SK-N-SH treated with all-trans-retinoic acid at 6 μM for 48 hours (cell line): ENCODE measurements around the gene SLC39A13.

Source experiments
- ARNTL ChIP-seq: fragments of 450-650 bp; formaldehyde crosslinking; IDR thresholded peaks from 2 replicates; pipeline ENCODE4 v1.5.0; 2020; ENCODE audit warnings: low read depth, mild to moderate bottlenecking, moderate library complexity, borderline replicate concordance
- ESRRG ChIP-seq: fragments of 250-450 bp; sonication (Bioruptor Pico); IDR thresholded peaks from 2 replicates; pipeline ENCODE4 v1.6.1; 2021; ENCODE audit warnings: mild to moderate bottlenecking
- TF ChIP-seq, protein P1 (sequence below): fragments of 250-450 bp; sonication (Bioruptor Pico); IDR thresholded peaks from 2 replicates; pipeline ENCODE4 v1.8.0; 2021; ENCODE audit warnings: low read depth, mild to moderate bottlenecking, moderate library complexity, borderline replicate concordance

DNA sequence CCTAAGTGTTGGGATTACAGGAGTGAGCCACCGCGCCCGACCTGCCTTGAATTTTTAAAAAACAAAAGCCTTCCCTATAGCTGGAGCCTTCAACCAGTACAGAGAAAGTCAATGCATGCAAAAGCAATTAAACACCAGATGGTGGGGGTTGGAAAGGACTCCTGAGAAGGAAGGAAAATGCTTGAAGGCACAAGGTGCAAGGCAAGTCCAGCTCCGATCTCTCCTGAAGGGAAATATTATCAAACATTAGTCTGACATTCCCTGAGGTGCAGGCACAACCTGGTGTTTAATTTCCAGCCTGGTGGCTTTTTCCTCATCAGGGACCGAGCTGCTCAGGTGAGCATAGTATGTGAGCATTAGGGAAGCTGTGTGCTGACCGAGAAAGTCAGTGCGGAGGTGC, 53.5 kb downstream of the SLC39A13 start:
- no peak for TF ChIP-seq ESRRG (CRISPR knock-in tag)
- TF ChIP-seq ARNTL (CRISPR knock-in tag) = no peak
- TF ChIP-seq, protein P1, sequence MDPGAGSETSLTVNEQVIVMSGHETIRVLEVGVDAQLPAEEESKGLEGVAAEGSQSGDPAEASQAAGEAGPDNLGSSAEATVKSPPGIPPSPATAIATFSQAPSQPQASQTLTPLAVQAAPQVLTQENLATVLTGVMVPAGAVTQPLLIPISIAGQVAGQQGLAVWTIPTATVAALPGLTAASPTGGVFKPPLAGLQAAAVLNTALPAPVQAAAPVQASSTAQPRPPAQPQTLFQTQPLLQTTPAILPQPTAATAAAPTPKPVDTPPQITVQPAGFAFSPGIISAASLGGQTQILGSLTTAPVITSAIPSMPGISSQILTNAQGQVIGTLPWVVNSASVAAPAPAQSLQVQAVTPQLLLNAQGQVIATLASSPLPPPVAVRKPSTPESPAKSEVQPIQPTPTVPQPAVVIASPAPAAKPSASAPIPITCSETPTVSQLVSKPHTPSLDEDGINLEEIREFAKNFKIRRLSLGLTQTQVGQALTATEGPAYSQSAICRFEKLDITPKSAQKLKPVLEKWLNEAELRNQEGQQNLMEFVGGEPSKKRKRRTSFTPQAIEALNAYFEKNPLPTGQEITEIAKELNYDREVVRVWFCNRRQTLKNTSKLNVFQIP (CRISPR knock-in tag) = no peak
